GM20000 (cell line): ENCODE data around the gene RRN3.
"Not testable (repeated sequence)": the region's sequence is repeated elsewhere in the genome, so short reads cannot be mapped to it uniquely, and the experiment has no call there.

ENCODE experiments used
- DNase-seq: peaks from one replicate; pipeline ENCODE4 v3.0.0; 2012; ENCODE audit warnings: low spot score
- CTCF ChIP-seq: IDR thresholded peaks from 2 replicates; pipeline ENCODE4 v1.5.1; 2012; ENCODE audit warnings: mild to moderate bottlenecking, control low read depth; ENCODE audit errors: extremely low read depth, missing control alignments

The RRN3 gene

GRCh38 chr16:15031586-15031985, 62.5 kb downstream of the RRN3 start:
- no peak for DNase-seq
- no peak for TF ChIP-seq CTCF

GRCh38 chr16:15031179-15031578, 62.9 kb downstream of the RRN3 start:
- no peak for DNase-seq
- no peak for TF ChIP-seq CTCF

DNA sequence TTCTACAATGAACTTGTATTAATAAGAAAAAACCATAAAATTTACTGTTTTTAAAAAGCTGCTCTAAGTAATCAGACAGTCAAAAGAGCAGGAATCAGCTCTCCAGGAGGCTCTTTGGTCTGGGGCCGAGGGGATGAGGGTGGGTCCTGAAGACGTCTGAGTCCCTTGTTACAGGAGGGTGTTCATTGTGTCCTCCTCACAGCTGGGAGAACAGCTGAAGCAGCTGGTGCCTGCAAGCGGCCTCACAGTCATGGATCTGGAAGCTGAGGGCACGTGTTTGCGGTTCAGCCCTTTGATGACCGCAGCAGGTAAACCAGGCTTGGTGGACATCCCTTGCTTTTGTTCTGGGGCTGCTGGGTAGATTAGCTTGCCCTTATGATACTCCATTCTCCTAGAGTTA, 64.3 kb downstream of the RRN3 start:
- not testable (repeated sequence) for DNase-seq

- DNase-seq = not testable (repeated sequence)
These were observed 65.0 kb downstream of the RRN3 start for GRCh38 chr16:15028801-15029698.

GRCh38 chr16:15028345-15028715, 65.7 kb downstream of the RRN3 start:
- DNase-seq = not testable (repeated sequence)

GRCh38 chr16:15027503-15028344, 66.3 kb downstream of the RRN3 start:
- not testable (repeated sequence) for DNase-seq

- DNase-seq = not testable (repeated sequence)
These were observed 67.0 kb downstream of the RRN3 start for GRCh38 chr16:15027051-15027450.

DNA sequence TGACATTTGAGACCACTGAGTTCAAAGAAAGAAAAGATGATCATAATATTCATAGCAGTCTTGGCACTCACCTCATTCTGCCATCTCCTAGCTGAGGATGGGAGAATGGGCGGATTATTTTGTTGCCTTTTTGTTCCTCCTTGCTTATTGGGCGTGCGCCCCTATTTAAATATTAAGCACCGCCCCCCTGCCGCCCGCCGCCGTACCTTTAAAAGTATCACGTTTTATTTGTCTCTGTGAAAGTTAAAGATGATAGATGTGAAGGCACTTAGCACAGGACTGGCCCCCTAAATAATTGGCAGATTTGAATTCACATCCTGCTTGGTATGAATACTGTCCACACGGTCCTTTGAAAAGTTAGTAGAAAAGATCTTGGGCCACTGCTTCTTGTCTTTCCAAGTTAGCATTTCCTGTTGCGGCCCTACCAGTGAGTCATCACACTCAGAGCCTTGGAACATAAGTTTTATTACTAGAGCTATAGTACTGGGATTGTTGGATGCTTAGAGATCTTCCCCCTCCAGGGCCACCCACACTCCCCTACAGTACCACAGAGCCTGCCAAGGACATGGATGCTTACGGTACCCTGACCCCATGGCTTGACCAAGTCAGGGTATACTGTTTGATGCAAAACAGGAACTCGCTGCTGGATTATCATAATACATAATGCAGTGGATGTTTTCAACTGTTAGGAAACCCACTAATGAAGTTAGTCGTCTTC, 68.7 kb downstream of the RRN3 start:
- not testable (repeated sequence) for DNase-seq

DNA sequence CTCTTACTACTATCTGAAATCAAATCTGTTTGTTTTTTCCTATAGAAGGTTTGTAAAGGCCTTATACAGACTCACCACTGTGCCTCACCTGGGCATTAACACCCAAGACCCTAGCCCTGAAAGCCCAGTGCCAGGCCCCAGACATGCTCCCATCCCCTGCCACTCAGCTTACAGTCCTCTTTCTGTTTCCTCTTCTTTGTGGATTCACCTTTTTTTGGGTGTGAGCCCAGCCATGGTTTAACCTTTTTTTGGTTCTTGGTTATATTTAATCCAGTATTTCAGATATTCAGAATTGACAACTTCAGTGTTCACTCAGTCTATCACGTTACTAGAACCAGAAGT, 69.2 kb downstream of the RRN3 start:
- not testable (repeated sequence) for DNase-seq

- DNase-seq = not testable (repeated sequence)
These were observed 70.5 kb downstream of the RRN3 start for GRCh38 chr16:15023381-15024077.

DNA sequence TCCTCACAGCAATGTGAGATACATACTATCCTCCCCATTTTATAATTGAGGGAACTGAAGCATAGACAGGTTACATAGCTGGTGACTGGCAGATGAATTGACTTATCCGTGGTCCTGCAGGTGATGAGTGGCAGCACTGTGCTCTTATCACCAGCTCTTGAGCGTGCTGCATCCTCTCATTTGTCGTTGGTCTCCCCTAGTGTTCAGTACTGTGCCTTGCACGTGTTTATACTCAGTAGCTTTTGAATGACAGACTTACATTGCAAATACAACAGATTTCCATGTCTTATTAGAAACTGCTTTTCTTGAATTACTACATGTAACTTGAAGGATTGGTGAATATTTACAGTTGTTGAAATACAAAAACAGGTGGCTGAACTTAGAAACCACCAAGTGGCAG, 71.9 kb downstream of the RRN3 start:
- DNase-seq = not testable (repeated sequence)
- TF ChIP-seq CTCF = peak; percentile 27

DNA sequence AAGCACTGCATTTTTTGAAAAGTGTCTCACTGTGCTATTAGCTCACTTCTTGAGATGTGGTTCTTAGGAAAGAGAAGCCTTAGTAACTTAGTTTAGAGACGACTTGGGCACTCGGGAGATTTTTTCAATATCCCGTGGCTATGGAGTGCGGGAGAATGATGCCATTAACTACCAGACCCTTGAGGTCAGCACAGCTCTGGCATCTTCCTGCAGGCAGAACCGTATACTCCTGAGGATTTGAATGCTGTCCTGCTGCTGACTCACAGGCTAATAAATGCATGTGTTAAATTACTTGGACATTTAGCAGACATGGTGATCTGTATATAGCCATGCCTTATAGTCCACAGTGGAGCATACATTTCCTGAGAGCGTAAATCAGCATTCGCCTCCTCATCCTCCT, 72.6 kb downstream of the RRN3 start:
- DNase-seq = not testable (repeated sequence)

GRCh38 chr16:15016951-15017580, 77.0 kb downstream of the RRN3 start:
- DNase-seq = not testable (repeated sequence)

DNA sequence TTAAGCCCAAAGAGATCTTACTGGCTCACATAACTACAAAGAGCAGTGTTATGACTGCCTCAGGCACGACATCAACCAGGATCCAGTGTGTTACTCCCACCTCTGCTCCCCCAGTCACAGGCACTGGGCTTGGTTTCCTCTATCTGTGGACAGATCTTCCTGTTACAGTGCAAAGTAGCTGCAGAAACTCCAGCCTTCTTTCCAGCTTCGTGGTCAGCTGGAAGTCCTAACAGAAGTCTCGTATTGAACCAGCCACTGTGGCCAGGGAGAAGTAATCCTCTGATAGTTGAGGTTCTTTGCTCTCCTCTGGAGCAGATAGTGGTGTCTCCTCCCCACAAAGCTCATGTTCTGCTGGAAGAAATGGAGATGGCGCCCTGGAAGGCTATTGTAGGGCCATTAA, 77.7 kb downstream of the RRN3 start:
- not testable (repeated sequence) for DNase-seq

DNA sequence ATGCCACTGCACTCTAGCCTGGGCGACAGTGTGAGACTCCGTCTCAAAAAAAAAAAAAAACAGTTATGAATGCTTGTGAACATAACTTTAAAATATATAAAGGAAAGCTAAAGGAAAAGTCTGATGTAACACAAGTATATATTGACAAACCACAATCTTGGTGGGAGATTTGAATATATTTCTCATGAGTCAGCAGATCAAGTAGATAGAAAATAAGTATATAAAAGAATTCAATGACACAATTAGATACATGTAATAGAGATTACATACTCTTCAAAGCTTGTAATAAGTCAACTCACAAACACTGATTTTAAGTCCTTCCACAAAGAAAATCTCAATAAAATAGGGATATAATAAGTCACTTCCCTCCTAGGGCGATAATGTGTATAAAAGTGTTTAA, 78.4 kb downstream of the RRN3 start:
- DNase-seq = not testable (repeated sequence)

GRCh38 chr16:15012941-15013340, 81.1 kb downstream of the RRN3 start:
- not testable (repeated sequence) for DNase-seq
